Upper lobe of left lung (tissue), 6 donors: ENCODE data around the gene CREBRF. TPM values are rescaled to one million over a fixed set of nuclear protein-coding genes. Genes with fewer than 3 reads are reported as not detected.

Experiments used
- ATAC-seq, 2 donors: fragments of 200-7000 bp; cut with Tn5 transposase; one replicate each; pipeline ENCODE4 v1.9.1; 2022; ENCODE audit warnings: mild to moderate bottlenecking in 2 of 2, moderate library complexity in 2 of 2; ENCODE audit not compliant: low FRiP score in 2 of 2
- DNase-seq, 2 donors: peaks; one replicate each; pipeline ENCODE4 v3.0.0-alpha.2; 2019 to 2020
- H3K27ac ChIP-seq, 4 donors: fragments of 200-600 bp; sonication (generic); one replicate each; pipeline ENCODE4 v1.5.1; 2016 to 2019
- H3K27me3 ChIP-seq, 4 donors: fragments of 200-600 bp; sonication (generic); one replicate each; pipeline ENCODE4 v1.5.1; 2017 to 2019
- H3K36me3 ChIP-seq, 4 donors: fragments of 200-600 bp; sonication (generic); one replicate each; pipeline ENCODE4 v1.5.1; 2016 to 2019
- H3K4me1 ChIP-seq, 4 donors: fragments of 200-600 bp; sonication (generic); one replicate each; pipeline ENCODE4 v1.5.1; 2018 to 2019
- H3K4me3 ChIP-seq, 4 donors: fragments of 200-600 bp; sonication (generic); one replicate each; pipeline ENCODE4 v1.5.1; 2017 to 2019; ENCODE audit warnings: mild to moderate bottlenecking in 2 of 4, moderate library complexity in 1 of 4
- H3K9me3 ChIP-seq, 4 donors: fragments of 200-600 bp; sonication (generic); one replicate each; pipeline ENCODE4 v1.5.1; 2018 to 2019
- CTCF ChIP-seq, 6 experiments: fragments of 450-650 bp in 4 of 6; fragments of 200-600 bp in 2 of 6; sonication (generic) in 2 of 6; IDR thresholded peaks; one replicate each; pipeline ENCODE4 v1.5.1; 2016 to 2019; ENCODE audit warnings: antibody characterized with exemption in 6 of 6
- EP300 ChIP-seq, 4 donors: sonication (generic); formaldehyde crosslinking; IDR thresholded peaks; one replicate each; pipeline ENCODE4 v1.5.1; 2017; ENCODE audit warnings: antibody characterized with exemption in 4 of 4, control low read depth in 2 of 4
- POLR2A ChIP-seq, 4 donors: fragments of 450-650 bp; IDR thresholded peaks; one replicate each; pipeline ENCODE4 v1.5.1; 2016 to 2017; ENCODE audit warnings: antibody characterized with exemption in 4 of 4, mild to moderate bottlenecking in 2 of 4
- POLR2AphosphoS5 ChIP-seq, 2 donors: sonication (generic); formaldehyde crosslinking; IDR thresholded peaks; one replicate each; pipeline ENCODE4 v1.5.1; 2017; ENCODE audit warnings: antibody characterized with exemption in 2 of 2
- WGBS, 2 donors: methylation state at CpG; one replicate each; pipeline ENCODE4 v1.1.5; 2017 to 2018; 5-methylcytosine and 5-hydroxymethylcytosine counted together
- total RNA-seq, 6 donors: library from RNA; depleted of rRNA in 4 of 6; stranded (reverse); fragments of >200 nt in 4 of 6; gene quantifications; one replicate each; pipeline versions ENCODE4 v1.1.0 to v1.2.1, GENCODE V29; 2016 to 2021
- donor health status: DM: no; HTN: no; CAD: no; lungs with moderate emphysema.
- donor health status: DM: no; HTN: yes; CAD: no; lungs with severe emphysema.

Gene CREBRF
- total RNA-seq, 6 donors from 2014 or later, result 22.0 to 65.0 (median 38.0) TPM

GRCh38 chr5:173057062-173057924 lies 1.1 kb downstream of the CREBRF start:
- H3K9me3 ChIP-seq, result no peaks in the 10 kb centered on the region
- peak overlapping the region; percentile 99 to 100 (median 100) for H3K4me3 ChIP-seq
- peaks cover 0 to 13% (median 0%) of the 10 kb centered on the region in 4 donors for H3K36me3 ChIP-seq
- DNase-seq (peak; percentile 99), ATAC-seq (peak; percentile 97 to 99)
- peaks cover 21 to 29% (median 26%) of the 10 kb centered on the region in 4 donors for H3K4me1 ChIP-seq
- WGBS, 2 donors, result 0 to 1% methylated on average over 23 to 34 of the region's 38 CpGs
- no peaks in the 10 kb centered on the region for H3K27me3 ChIP-seq
- no peak for TF ChIP-seq EP300 (IDR thresholded peaks at IDR 0.05)
- TF ChIP-seq POLR2A (IDR thresholded peaks at IDR 0.05), result peak in 2 of 4 donors; percentile 45 to 60
- TF ChIP-seq POLR2AphosphoS5 (IDR thresholded peaks at IDR 0.05), result peak; percentile 58 to 69
- peak in 4 of 6 experiments; percentile 13 to 45 (median 38) for TF ChIP-seq CTCF (IDR thresholded peaks at IDR 0.05)
- H3K27ac ChIP-seq, result peak overlapping the region; percentile 97 to 100 (median 98)

GRCh38 chr5:173062141-173062540 lies 6.0 kb downstream of the CREBRF start:
- Histone ChIP-seq H3K9me3 (no peaks in the 10 kb centered on the region), H3K27me3 (no peaks in the 10 kb centered on the region), H3K4me3 (no peak overlapping the region), H3K36me3 (peaks cover 0 to 17% (median 0%) of the 10 kb centered on the region in 4 donors), H3K27ac (no peak overlapping the region), H3K4me1 (peaks cover 31 to 36% (median 32%) of the 10 kb centered on the region in 4 donors)
- 78 to 82% methylated on average over 4 of the region's 4 CpGs for WGBS, 2 donors
- ATAC-seq (no peak), DNase-seq (no peak)
- no peak for TF ChIP-seq POLR2AphosphoS5 (IDR thresholded peaks at IDR 0.05)
- TF ChIP-seq POLR2A (IDR thresholded peaks at IDR 0.05), result no peak
- no peak for TF ChIP-seq EP300 (IDR thresholded peaks at IDR 0.05)
- TF ChIP-seq CTCF (IDR thresholded peaks at IDR 0.05), result no peak

DNA sequence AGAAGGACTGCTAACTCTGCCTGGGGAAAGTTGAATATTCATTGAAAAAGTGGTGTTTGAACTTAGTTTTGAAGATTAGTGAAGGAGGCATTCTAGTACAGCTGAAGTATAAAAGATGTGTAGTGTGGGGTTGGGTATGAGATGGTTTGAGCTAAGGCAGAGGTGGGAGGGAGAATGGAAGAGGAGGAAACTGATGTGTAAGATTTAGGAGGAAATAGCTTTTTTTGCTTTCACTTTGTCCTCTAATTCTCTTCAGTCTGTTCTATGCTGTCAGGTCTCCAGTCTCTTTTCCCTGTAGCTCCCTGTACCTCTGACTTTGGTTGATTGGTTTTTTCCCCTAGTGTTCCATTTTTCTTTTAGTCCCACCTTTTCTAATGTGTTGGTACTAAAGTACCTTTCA lies 9.0 kb downstream of the CREBRF start:
- peak overlapping the region in 1 of 4 donors; percentile 1 for H3K27ac ChIP-seq
- peaks cover 0 to 11% (median 0%) of the 10 kb centered on the region in 4 donors for H3K36me3 ChIP-seq
- no peak overlapping the region for H3K4me3 ChIP-seq
- ATAC-seq (no peak), DNase-seq (no peak)
- no peaks in the 10 kb centered on the region for H3K9me3 ChIP-seq
- no peaks in the 10 kb centered on the region for H3K27me3 ChIP-seq
- peaks cover 16 to 32% (median 24%) of the 10 kb centered on the region in 4 donors for H3K4me1 ChIP-seq
- TF ChIP-seq CTCF (IDR thresholded peaks at IDR 0.05), result no peak
- TF ChIP-seq POLR2AphosphoS5 (IDR thresholded peaks at IDR 0.05), result no peak
- no peak for TF ChIP-seq POLR2A (IDR thresholded peaks at IDR 0.05)
- no peak for TF ChIP-seq EP300 (IDR thresholded peaks at IDR 0.05)

DNA sequence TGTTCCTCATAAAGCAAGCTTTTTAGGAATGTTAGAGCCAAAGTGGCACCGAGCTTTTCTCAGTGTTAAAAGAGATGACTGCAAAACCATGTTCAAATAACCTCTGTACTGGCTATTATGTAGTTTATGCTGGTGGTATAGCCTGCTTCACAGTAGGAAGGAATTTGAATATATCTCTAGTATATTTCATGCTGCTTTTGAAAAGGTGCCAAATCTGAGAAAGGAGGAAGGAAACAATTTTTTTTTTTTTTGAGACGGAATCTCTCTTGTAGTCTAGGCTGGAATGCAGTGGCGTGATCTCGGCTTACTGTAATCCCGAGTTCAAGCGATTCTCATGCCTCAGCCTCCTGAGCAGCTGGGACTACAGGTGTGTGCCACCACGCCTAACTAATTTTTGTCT lies 13.5 kb downstream of the CREBRF start:
- peak overlapping the region in 1 of 4 donors; percentile 10 for H3K27ac ChIP-seq
- no peaks in the 10 kb centered on the region for H3K9me3 ChIP-seq
- H3K4me3 ChIP-seq, result no peak overlapping the region
- TF ChIP-seq POLR2A (IDR thresholded peaks at IDR 0.05) (no peak), POLR2AphosphoS5 (IDR thresholded peaks at IDR 0.05) (no peak), CTCF (IDR thresholded peaks at IDR 0.05) (no peak), EP300 (IDR thresholded peaks at IDR 0.05) (no peak)
- ATAC-seq (peak in 1 of 2 donors; percentile 29), DNase-seq (no peak)
- 55 to 73% methylated on average over 7 of the region's 7 CpGs for WGBS, 2 donors
- H3K36me3 ChIP-seq, result peaks cover 0 to 3% (median 0%) of the 10 kb centered on the region in 4 donors
- no peaks in the 10 kb centered on the region for H3K27me3 ChIP-seq
- H3K4me1 ChIP-seq, result peaks cover 18 to 27% (median 22%) of the 10 kb centered on the region in 4 donors
